Panc1 (cell line): Measurements from ENCODE around the gene RABEPK.

Experiments
- CTCF ChIP-seq: fragments of 450-650 bp; IDR thresholded peaks from 2 replicates; pipeline ENCODE4 v1.5.1; 2017; ENCODE audit warnings: mild to moderate bottlenecking
- POLR2AphosphoS5 ChIP-seq: IDR thresholded peaks from 2 replicates; pipeline ENCODE4 v1.6.1; 2012; ENCODE audit warnings: mild to moderate bottlenecking, low read depth, low read length, moderate library complexity
- REST ChIP-seq, 2 experiments: IDR thresholded peaks; 2 replicates each; pipeline ENCODE4 v1.6.1; 2011 to 2012; ENCODE audit warnings: low read depth in 2 of 2, control low read depth in 1 of 2, low read length in 1 of 2, mild to moderate bottlenecking in 1 of 2, moderate library complexity in 1 of 2; ENCODE audit not compliant: insufficient read depth in 1 of 2
- SIN3A ChIP-seq: IDR thresholded peaks from 2 replicates; pipeline ENCODE4 v1.6.1; 2012; ENCODE audit warnings: low read depth, mild to moderate bottlenecking, low read length, moderate library complexity, borderline replicate concordance; ENCODE audit not compliant: insufficient read depth
- TCF7L2 ChIP-seq: IDR thresholded peaks from 2 replicates; pipeline ENCODE4 v1.6.1; 2011; ENCODE audit warnings: mild to moderate bottlenecking, low read depth, low read length, inconsistent platforms

GRCh38 chr9:125255781-125256391 is 55.5 kb downstream of the RABEPK start:
- TF ChIP-seq CTCF (peak; percentile 2; the same call in 1 of the 2 replicates), REST (IDR thresholded peaks at IDR 0.05; ENCODE audit: insufficient read depth in 1 of 2, low read depth in 2 of 2, low read length in 1 of 2) (no peak), TCF7L2 (no peak), SIN3A (no peak), POLR2AphosphoS5 (no peak)
